Measurements from ENCODE around the gene WRAP73. TPM values are rescaled to one million over a fixed set of nuclear protein-coding genes. Genes with fewer than 3 reads are reported as not detected.
A peak's percentile ranks its signal among the peaks of the same experiment; 100 is the strongest.

The WRAP73 gene
- total and polyA plus RNA-seq, 4 donors: 5.8 to 27.8 (median 14.0) TPM

DNA sequence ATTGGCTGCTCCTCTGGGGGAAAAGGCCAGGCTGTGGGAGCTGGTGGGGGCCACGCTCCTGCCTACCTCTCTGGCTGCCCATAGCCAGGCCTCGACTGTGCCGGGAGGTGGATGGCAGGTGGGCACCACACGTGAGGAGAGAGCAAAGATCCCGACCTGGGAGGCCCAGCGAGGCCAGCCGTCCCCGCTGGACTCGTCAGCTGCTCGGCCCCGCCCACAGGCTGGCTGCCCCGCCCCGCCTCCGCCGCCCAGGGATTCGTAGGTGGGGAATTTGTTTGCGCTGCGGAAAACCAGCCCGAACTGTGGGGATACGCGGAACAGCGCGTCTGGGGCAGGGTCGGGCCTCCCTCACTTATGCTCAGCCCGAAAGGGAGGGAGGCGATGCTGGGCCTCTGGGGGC lies 34.1 kb upstream of the WRAP73 start:
- intact Hi-C loops (cut with DNase I): no loop called here
- no peaks in the 10 kb centered on the region for H3K27me3 ChIP-seq (ENCODE audit: control insufficient read depth in 1 of 2, insufficient read depth in 2 of 2, low read length in 1 of 2)
- H3K36me3 ChIP-seq (ENCODE audit: control insufficient read depth in 1 of 2, insufficient read depth in 2 of 2, low read length in 1 of 2): no peaks in the 10 kb centered on the region
- H3K4me1 ChIP-seq (ENCODE audit: control insufficient read depth in 1 of 2, insufficient read depth in 2 of 2, low read length in 2 of 2): no peaks in the 10 kb centered on the region
- H3K9me3 ChIP-seq (ENCODE audit: control insufficient read depth, low read length): no peaks in the 10 kb centered on the region
- DNase-seq (no peak), ATAC-seq (ENCODE audit: low FRiP score) (no peak)
- 18 to 34% methylated on average over 22 to 26 of the region's 26 CpGs for WGBS, 2 donors
- H3K4me3 ChIP-seq (ENCODE audit: low read length in 2 of 2): no peak overlapping the region
- H3K27ac ChIP-seq (ENCODE audit: low read depth in 1 of 2, low read length in 2 of 2): no peak overlapping the region

- ATAC-seq (ENCODE audit: low FRiP score): no peak
- no peak overlapping the region for H3K4me3 ChIP-seq (ENCODE audit: low read length in 2 of 2)
- no peak for DNase-seq
- H3K27me3 ChIP-seq (ENCODE audit: control insufficient read depth in 1 of 2, insufficient read depth in 2 of 2, low read length in 1 of 2): no peaks in the 10 kb centered on the region
- 98 to 100% methylated on average over 1 of the region's 1 CpG for WGBS, 2 donors
- H3K9me3 ChIP-seq (ENCODE audit: control insufficient read depth, low read length): no peaks in the 10 kb centered on the region
- H3K36me3 ChIP-seq (ENCODE audit: control insufficient read depth in 1 of 2, insufficient read depth in 2 of 2, low read length in 1 of 2): no peaks in the 10 kb centered on the region
- no peaks in the 10 kb centered on the region for H3K4me1 ChIP-seq (ENCODE audit: control insufficient read depth in 1 of 2, insufficient read depth in 2 of 2, low read length in 2 of 2)
- intact Hi-C loops (cut with DNase I): no loop called here
- no peak overlapping the region for H3K27ac ChIP-seq (ENCODE audit: low read depth in 1 of 2, low read length in 2 of 2)
Measured at GRCh38 chr1:3683197-3683596, 33.3 kb upstream of the WRAP73 start.

GRCh38 chr1:3681898-3682806 lies 32.2 kb upstream of the WRAP73 start:
- DNase-seq (no peak), ATAC-seq (ENCODE audit: low FRiP score) (no peak)
- Histone ChIP-seq H3K27ac (ENCODE audit: low read depth in 1 of 2, low read length in 2 of 2) (no peak overlapping the region), H3K27me3 (ENCODE audit: control insufficient read depth in 1 of 2, insufficient read depth in 2 of 2, low read length in 1 of 2) (no peaks in the 10 kb centered on the region), H3K4me3 (ENCODE audit: low read length in 2 of 2) (no peak overlapping the region), H3K4me1 (ENCODE audit: control insufficient read depth in 1 of 2, insufficient read depth in 2 of 2, low read length in 2 of 2) (no peaks in the 10 kb centered on the region), H3K36me3 (ENCODE audit: control insufficient read depth in 1 of 2, insufficient read depth in 2 of 2, low read length in 1 of 2) (no peaks in the 10 kb centered on the region), H3K9me3 (ENCODE audit: control insufficient read depth, low read length) (no peaks in the 10 kb centered on the region)
- intact Hi-C loops (cut with DNase I): no loop called here
- WGBS, 2 donors: 91 to 98% methylated on average over 27 of the region's 27 CpGs

- WGBS, 2 donors: 91 to 93% methylated on average over 18 to 19 of the region's 19 CpGs
- DNase-seq: no peak
- Histone ChIP-seq H3K27me3 (ENCODE audit: control insufficient read depth in 1 of 2, insufficient read depth in 2 of 2, low read length in 1 of 2) (no peaks in the 10 kb centered on the region), H3K36me3 (ENCODE audit: control insufficient read depth in 1 of 2, insufficient read depth in 2 of 2, low read length in 1 of 2) (no peaks in the 10 kb centered on the region), H3K4me3 (ENCODE audit: low read length in 2 of 2) (no peak overlapping the region), H3K27ac (ENCODE audit: low read depth in 1 of 2, low read length in 2 of 2) (no peak overlapping the region), H3K4me1 (ENCODE audit: control insufficient read depth in 1 of 2, insufficient read depth in 2 of 2, low read length in 2 of 2) (no peaks in the 10 kb centered on the region), H3K9me3 (ENCODE audit: control insufficient read depth, low read length) (no peaks in the 10 kb centered on the region)
- no peak for ATAC-seq (ENCODE audit: low FRiP score)
- intact Hi-C loops (cut with DNase I): no loop called here
Measured at GRCh38 chr1:3681231-3681897, 31.5 kb upstream of the WRAP73 start.

- DNase-seq: peak in 1 of 2 donors; percentile 11
- Histone ChIP-seq H3K9me3 (ENCODE audit: control insufficient read depth, low read length) (no peaks in the 10 kb centered on the region), H3K27me3 (ENCODE audit: control insufficient read depth in 1 of 2, insufficient read depth in 2 of 2, low read length in 1 of 2) (no peaks in the 10 kb centered on the region), H3K4me1 (ENCODE audit: control insufficient read depth in 1 of 2, insufficient read depth in 2 of 2, low read length in 2 of 2) (no peaks in the 10 kb centered on the region), H3K36me3 (ENCODE audit: control insufficient read depth in 1 of 2, insufficient read depth in 2 of 2, low read length in 1 of 2) (no peaks in the 10 kb centered on the region), H3K27ac (ENCODE audit: low read depth in 1 of 2, low read length in 2 of 2) (no peak overlapping the region), H3K4me3 (ENCODE audit: low read length in 2 of 2) (no peak overlapping the region)
- WGBS, 2 donors: 78 to 84% methylated on average over 20 of the region's 20 CpGs
- intact Hi-C loops (cut with DNase I): no loop called here
- ATAC-seq (ENCODE audit: low FRiP score): no peak
Measured at GRCh38 chr1:3680488-3681230, 30.8 kb upstream of the WRAP73 start.

GRCh38 chr1:3679799-3680453 lies 30.0 kb upstream of the WRAP73 start:
- ATAC-seq (ENCODE audit: low FRiP score) (no peak), DNase-seq (peak in 1 of 2 donors; percentile 15)
- Histone ChIP-seq H3K4me3 (ENCODE audit: low read length in 2 of 2) (no peak overlapping the region), H3K9me3 (ENCODE audit: control insufficient read depth, low read length) (no peaks in the 10 kb centered on the region), H3K4me1 (ENCODE audit: control insufficient read depth in 1 of 2, insufficient read depth in 2 of 2, low read length in 2 of 2) (no peaks in the 10 kb centered on the region), H3K27ac (ENCODE audit: low read depth in 1 of 2, low read length in 2 of 2) (no peak overlapping the region), H3K27me3 (ENCODE audit: control insufficient read depth in 1 of 2, insufficient read depth in 2 of 2, low read length in 1 of 2) (no peaks in the 10 kb centered on the region), H3K36me3 (ENCODE audit: control insufficient read depth in 1 of 2, insufficient read depth in 2 of 2, low read length in 1 of 2) (no peaks in the 10 kb centered on the region)
- intact Hi-C loops (cut with DNase I): no loop called here
- 93 to 96% methylated on average over 9 of the region's 9 CpGs for WGBS, 2 donors

- ATAC-seq (ENCODE audit: low FRiP score) (no peak), DNase-seq (peak in 1 of 2 donors; percentile 29)
- Histone ChIP-seq H3K36me3 (ENCODE audit: control insufficient read depth in 1 of 2, insufficient read depth in 2 of 2, low read length in 1 of 2) (no peaks in the 10 kb centered on the region), H3K4me1 (ENCODE audit: control insufficient read depth in 1 of 2, insufficient read depth in 2 of 2, low read length in 2 of 2) (no peaks in the 10 kb centered on the region), H3K4me3 (ENCODE audit: low read length in 2 of 2) (no peak overlapping the region), H3K27me3 (ENCODE audit: control insufficient read depth in 1 of 2, insufficient read depth in 2 of 2, low read length in 1 of 2) (no peaks in the 10 kb centered on the region), H3K27ac (ENCODE audit: low read depth in 1 of 2, low read length in 2 of 2) (no peak overlapping the region), H3K9me3 (ENCODE audit: control insufficient read depth, low read length) (no peaks in the 10 kb centered on the region)
- intact Hi-C loops (cut with DNase I): no loop called here
- 76 to 82% methylated on average over 18 of the region's 18 CpGs for WGBS, 2 donors
Measured at GRCh38 chr1:3679098-3679555, 29.2 kb upstream of the WRAP73 start.

DNA sequence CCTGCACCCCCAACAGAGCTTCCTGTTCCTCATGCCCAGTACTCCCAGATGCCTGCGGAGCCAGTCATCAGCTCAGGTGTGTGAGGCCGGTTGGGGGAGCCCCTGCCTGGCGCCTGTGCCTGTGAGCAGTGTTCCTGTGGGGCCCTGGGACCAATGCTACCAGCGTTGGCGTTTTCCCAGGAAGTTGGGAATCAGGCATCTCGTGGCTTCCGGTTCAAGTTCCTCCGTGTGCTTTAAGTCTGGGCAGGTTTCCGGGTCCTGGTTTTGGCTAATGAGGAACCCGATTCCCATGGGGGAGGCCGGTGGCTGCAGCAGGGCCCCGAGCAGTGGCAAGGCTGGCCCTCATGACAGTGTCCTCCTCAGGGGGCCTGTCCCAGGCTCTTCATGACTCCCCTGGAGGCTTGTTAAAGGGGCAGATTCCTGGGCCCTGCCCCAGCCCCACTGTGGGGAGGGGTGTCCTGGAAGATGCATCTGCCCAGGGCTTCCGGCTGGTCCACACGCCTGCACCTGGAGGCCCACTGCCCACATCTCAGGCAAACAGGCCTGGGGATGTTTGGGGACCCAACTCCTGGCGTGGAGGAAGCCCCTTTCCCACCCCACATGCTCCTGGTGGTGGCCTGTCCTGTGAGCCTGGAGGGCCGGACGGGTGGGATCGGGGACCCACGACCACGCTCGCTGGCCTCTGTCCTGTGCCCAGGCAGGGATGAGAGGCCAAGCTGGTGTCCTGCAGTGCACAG lies 28.6 kb upstream of the WRAP73 start:
- no peaks in the 10 kb centered on the region for H3K27me3 ChIP-seq (ENCODE audit: control insufficient read depth in 1 of 2, insufficient read depth in 2 of 2, low read length in 1 of 2)
- H3K4me3 ChIP-seq (ENCODE audit: low read length in 2 of 2): no peak overlapping the region
- H3K27ac ChIP-seq (ENCODE audit: low read depth in 1 of 2, low read length in 2 of 2): no peak overlapping the region
- WGBS, 2 donors: 79 to 81% methylated on average over 21 of the region's 21 CpGs
- H3K9me3 ChIP-seq (ENCODE audit: control insufficient read depth, low read length): no peaks in the 10 kb centered on the region
- H3K4me1 ChIP-seq (ENCODE audit: control insufficient read depth in 1 of 2, insufficient read depth in 2 of 2, low read length in 2 of 2): no peaks in the 10 kb centered on the region
- no peak for ATAC-seq (ENCODE audit: low FRiP score)
- no peaks in the 10 kb centered on the region for H3K36me3 ChIP-seq (ENCODE audit: control insufficient read depth in 1 of 2, insufficient read depth in 2 of 2, low read length in 1 of 2)
- peak in 1 of 2 donors; percentile 45 for DNase-seq
- intact Hi-C loops (cut with DNase I): no loop called here
